GM19397 (cell line): Measurements from ENCODE around the gene MUC5B.
"Not testable (repeated sequence)": the region's sequence is repeated elsewhere in the genome, so short reads cannot be mapped to it uniquely, and the experiment has no call there.

Experiments used
- ATAC-seq: cut with Tn5 transposase; IDR thresholded peaks from one replicate; pipeline ENCODE4 v1.9.1; 2021; ENCODE audit warnings: mild to moderate bottlenecking, moderate library complexity; ENCODE audit not compliant: unreplicated experiment

MUC5B gene

GRCh38 chr11:1201395-1202153 is 21.3 kb upstream of the MUC5B start:
- no peak for ATAC-seq

- ATAC-seq: no peak
Observed at GRCh38 chr11:1202154-1202775, 20.6 kb upstream of the MUC5B start.

GRCh38 chr11:1202776-1203504 is 19.9 kb upstream of the MUC5B start:
- ATAC-seq: no peak

GRCh38 chr11:1203505-1204271 is 19.2 kb upstream of the MUC5B start:
- no peak for ATAC-seq

GRCh38 chr11:1204381-1205101 is 18.3 kb upstream of the MUC5B start:
- ATAC-seq: no peak

- ATAC-seq: no peak
Observed at GRCh38 chr11:1205121-1205986, 17.5 kb upstream of the MUC5B start.

- ATAC-seq: no peak
Observed at GRCh38 chr11:1205987-1206331, 16.9 kb upstream of the MUC5B start.

- ATAC-seq: no peak
Observed at GRCh38 chr11:1206391-1207271, 16.2 kb upstream of the MUC5B start.

- ATAC-seq: no peak
Observed at GRCh38 chr11:1207401-1208143, 15.3 kb upstream of the MUC5B start.

- ATAC-seq: no peak
Observed at GRCh38 chr11:1208144-1208393, 14.8 kb upstream of the MUC5B start.

- ATAC-seq: no peak
Observed at GRCh38 chr11:1208394-1209261, 14.2 kb upstream of the MUC5B start.

GRCh38 chr11:1209371-1210057 is 13.4 kb upstream of the MUC5B start:
- no peak for ATAC-seq

- no peak for ATAC-seq
Observed at GRCh38 chr11:1211838-1212237, 11.0 kb upstream of the MUC5B start.

- ATAC-seq: not testable (repeated sequence)
Observed at GRCh38 chr11:1215826-1216225, 7.0 kb upstream of the MUC5B start.

GRCh38 chr11:1217151-1217550 is 5.7 kb upstream of the MUC5B start:
- ATAC-seq: no peak

- no peak for ATAC-seq
Observed at GRCh38 chr11:1218256-1218787, 4.5 kb upstream of the MUC5B start.
